ENCODE data around the gene HMGN4. TPM values are rescaled to one million over a fixed set of nuclear protein-coding genes. Genes with fewer than 3 reads are reported as not detected.

The HMGN4 gene
- total and polyA plus RNA-seq, 9 of the 15 experiments (the other 6 are each of a cell fraction or from before 2014, with no cell fraction given): 35.4 to 134 (median 94.1) TPM

DNA sequence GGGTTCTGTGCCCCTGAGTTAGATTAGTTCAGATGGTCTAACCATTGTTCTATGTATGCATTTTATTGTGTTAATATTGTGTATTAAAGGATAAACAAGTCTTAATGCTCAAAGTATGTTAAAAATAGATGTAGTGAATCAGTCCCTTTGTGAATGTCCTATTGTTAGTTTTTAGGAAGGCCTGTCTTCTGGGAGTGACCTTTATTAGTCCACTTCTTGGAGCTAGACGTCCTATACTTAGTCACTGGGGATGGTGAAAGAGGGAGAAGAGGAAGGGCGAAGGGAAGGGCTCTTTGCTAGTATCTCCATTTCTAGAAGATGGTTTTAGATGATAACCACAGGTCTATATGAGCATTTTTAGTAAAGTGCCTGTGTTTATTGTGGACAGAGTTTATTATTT is 12.3 kb upstream of the HMGN4 start:
- Histone ChIP-seq H3K9ac (ENCODE audit: insufficient read depth in 1 of 2, low read depth in 2 of 2, low read length in 2 of 2) (no peak overlapping the region), H3K9me1 (ENCODE audit: control insufficient read depth, insufficient read depth, low read length) (no peaks in the 10 kb centered on the region), H3K27me3 (ENCODE audit: control insufficient read depth in 2 of 2, insufficient read depth in 2 of 2, low read length in 2 of 2) (no peaks in the 10 kb centered on the region), H3K9me3 (replicated peaks; ENCODE audit: control insufficient read depth, insufficient read depth, low read depth, low read length) (no peaks in the 10 kb centered on the region), H3K36me3 (ENCODE audit: control insufficient read depth, insufficient read depth, low read length) (no peaks in the 10 kb centered on the region; the same call in 2 of the 3 replicates), H3K4me2 (ENCODE audit: insufficient read depth, low read length) (no peak overlapping the region), H3K79me2 (ENCODE audit: control insufficient read depth, insufficient read depth, low read length) (peaks cover 38% of the 10 kb centered on the region), H4K20me1 (replicated peaks; ENCODE audit: control insufficient read depth, insufficient read depth, low read length) (no peaks in the 10 kb centered on the region), H2AFZ (ENCODE audit: low read depth, low read length) (no peak overlapping the region), H3K27ac (ENCODE audit: extremely low read depth, low read depth, low read length) (no peak overlapping the region), H3K4me3 (no peak overlapping the region), H3K4me1 (replicated peaks in 1 of 2; ENCODE audit: control insufficient read depth in 2 of 2, insufficient read depth in 2 of 2, low read length in 2 of 2) (peaks cover 10 to 13% of the 10 kb centered on the region in 2 experiments; a peak in 4 of 5 replicates)
- TF ChIP-seq, protein P1, sequence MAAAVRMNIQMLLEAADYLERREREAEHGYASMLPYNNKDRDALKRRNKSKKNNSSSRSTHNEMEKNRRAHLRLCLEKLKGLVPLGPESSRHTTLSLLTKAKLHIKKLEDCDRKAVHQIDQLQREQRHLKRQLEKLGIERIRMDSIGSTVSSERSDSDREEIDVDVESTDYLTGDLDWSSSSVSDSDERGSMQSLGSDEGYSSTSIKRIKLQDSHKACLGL (CRISPR knock-in tag; IDR thresholded peaks at IDR 0.05; ENCODE audit: borderline replicate concordance, poor library complexity, severe bottlenecking): no peak
- TF ChIP-seq, protein P2, sequence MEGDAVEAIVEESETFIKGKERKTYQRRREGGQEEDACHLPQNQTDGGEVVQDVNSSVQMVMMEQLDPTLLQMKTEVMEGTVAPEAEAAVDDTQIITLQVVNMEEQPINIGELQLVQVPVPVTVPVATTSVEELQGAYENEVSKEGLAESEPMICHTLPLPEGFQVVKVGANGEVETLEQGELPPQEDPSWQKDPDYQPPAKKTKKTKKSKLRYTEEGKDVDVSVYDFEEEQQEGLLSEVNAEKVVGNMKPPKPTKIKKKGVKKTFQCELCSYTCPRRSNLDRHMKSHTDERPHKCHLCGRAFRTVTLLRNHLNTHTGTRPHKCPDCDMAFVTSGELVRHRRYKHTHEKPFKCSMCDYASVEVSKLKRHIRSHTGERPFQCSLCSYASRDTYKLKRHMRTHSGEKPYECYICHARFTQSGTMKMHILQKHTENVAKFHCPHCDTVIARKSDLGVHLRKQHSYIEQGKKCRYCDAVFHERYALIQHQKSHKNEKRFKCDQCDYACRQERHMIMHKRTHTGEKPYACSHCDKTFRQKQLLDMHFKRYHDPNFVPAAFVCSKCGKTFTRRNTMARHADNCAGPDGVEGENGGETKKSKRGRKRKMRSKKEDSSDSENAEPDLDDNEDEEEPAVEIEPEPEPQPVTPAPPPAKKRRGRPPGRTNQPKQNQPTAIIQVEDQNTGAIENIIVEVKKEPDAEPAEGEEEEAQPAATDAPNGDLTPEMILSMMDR (IDR thresholded peaks at IDR 0.05 in 2 of 3, conservative IDR thresholded peaks at IDR 0.05 in 1 of 3; ENCODE audit: insufficient read depth in 2 of 3, low read depth in 1 of 3, low read length in 3 of 3): no peak
- TF ChIP-seq TARDBP (IDR thresholded peaks at IDR 0.05) (no peak), PCBP2 (IDR thresholded peaks at IDR 0.05; ENCODE audit: low read depth, low read length, poor library complexity, severe bottlenecking) (no peak), ZNF696 (CRISPR knock-in tag; conservative IDR thresholded peaks at IDR 0.05) (no peak), ELF4 (CRISPR knock-in tag; IDR thresholded peaks at IDR 0.05) (no peak), EP300 (IDR thresholded peaks at IDR 0.05; ENCODE audit: low read length) (no peak)
- TF ChIP-seq, protein P3, sequence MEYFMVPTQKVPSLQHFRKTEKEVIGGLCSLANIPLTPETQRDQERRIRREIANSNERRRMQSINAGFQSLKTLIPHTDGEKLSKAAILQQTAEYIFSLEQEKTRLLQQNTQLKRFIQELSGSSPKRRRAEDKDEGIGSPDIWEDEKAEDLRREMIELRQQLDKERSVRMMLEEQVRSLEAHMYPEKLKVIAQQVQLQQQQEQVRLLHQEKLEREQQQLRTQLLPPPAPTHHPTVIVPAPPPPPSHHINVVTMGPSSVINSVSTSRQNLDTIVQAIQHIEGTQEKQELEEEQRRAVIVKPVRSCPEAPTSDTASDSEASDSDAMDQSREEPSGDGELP (CRISPR knock-in tag; IDR thresholded peaks at IDR 0.05; ENCODE audit: borderline replicate concordance): no peak
- no TSS peak for BruUV-seq (replicated peaks)
- intact Hi-C loops (cut with micrococcal nuclease): no loop called here
- 47% methylated on average over 2 of the region's 2 CpGs for WGBS (ENCODE audit: insufficient coverage, low coverage, missing lambda C conversion rate)
- FAIRE-seq (no peak), ATAC-seq (no peak), DNase-seq (ENCODE audit: extremely low read depth in 1 of 4, low spot score in 3 of 4) (no peak)
- CTCF ChIA-PET (ENCODE audit: low intra/inter-chr PET ratio): interaction anchor here (0.7 kb wide), 1 partner anchor 138 kb away, joined by 3 read pairs; no protein-coding TSS in a partner anchor
- POLR2A ChIA-PET: interaction anchor here (1.1 to 1.2 kb wide), 3 partner anchors 11 to 148 kb away, joined by 3 to 4 read pairs (median 3); no protein-coding TSS in a partner anchor
- in situ Hi-C loops (cut with MboI): no loop called here

Data from K562 (cell line).